ENCODE results near the gene DST.

Gene DST

GRCh38 chr6:56529594-56530191, 113.0 kb downstream of the DST start:
- H3K27ac Mint-ChIP-seq: no peak overlapping the region
- no peak overlapping the region for H3K4me3 Mint-ChIP-seq
- no peaks in the 10 kb centered on the region for H3K9me3 Mint-ChIP-seq
- no peaks in the 10 kb centered on the region for H3K4me1 Mint-ChIP-seq (ENCODE audit: low read depth)
- H3K36me3 Mint-ChIP-seq (ENCODE audit: low read depth): no peaks in the 10 kb centered on the region
- peaks cover 3% of the 10 kb centered on the region for H3K27me3 Mint-ChIP-seq

GRCh38 chr6:56528412-56528841, 114.3 kb downstream of the DST start:
- H3K36me3 Mint-ChIP-seq (ENCODE audit: low read depth): no peaks in the 10 kb centered on the region
- H3K9me3 Mint-ChIP-seq: no peaks in the 10 kb centered on the region
- no peak overlapping the region for H3K27ac Mint-ChIP-seq
- peaks cover 3% of the 10 kb centered on the region for H3K27me3 Mint-ChIP-seq
- H3K4me3 Mint-ChIP-seq: no peak overlapping the region
- H3K4me1 Mint-ChIP-seq (ENCODE audit: low read depth): no peaks in the 10 kb centered on the region

- no peak overlapping the region for H3K4me3 Mint-ChIP-seq
- H3K4me1 Mint-ChIP-seq (ENCODE audit: low read depth): no peaks in the 10 kb centered on the region
- no peak overlapping the region for H3K27ac Mint-ChIP-seq
- no peaks in the 10 kb centered on the region for H3K36me3 Mint-ChIP-seq (ENCODE audit: low read depth)
- H3K27me3 Mint-ChIP-seq: peaks cover 3% of the 10 kb centered on the region
- H3K9me3 Mint-ChIP-seq: no peaks in the 10 kb centered on the region
Observed at GRCh38 chr6:56527934-56528333, 114.8 kb downstream of the DST start.

- Mint-ChIP-seq H3K4me1 (ENCODE audit: low read depth) (no peaks in the 10 kb centered on the region), H3K36me3 (ENCODE audit: low read depth) (no peaks in the 10 kb centered on the region), H3K27ac (no peak overlapping the region), H3K27me3 (peaks cover 3% of the 10 kb centered on the region), H3K9me3 (no peaks in the 10 kb centered on the region), H3K4me3 (no peak overlapping the region)
Observed at GRCh38 chr6:56526860-56527544, 115.7 kb downstream of the DST start.

- H3K36me3 Mint-ChIP-seq (ENCODE audit: low read depth): no peaks in the 10 kb centered on the region
- peaks cover 3% of the 10 kb centered on the region for H3K27me3 Mint-ChIP-seq
- no peaks in the 10 kb centered on the region for H3K4me1 Mint-ChIP-seq (ENCODE audit: low read depth)
- H3K27ac Mint-ChIP-seq: no peak overlapping the region
- no peak overlapping the region for H3K4me3 Mint-ChIP-seq
- H3K9me3 Mint-ChIP-seq: no peaks in the 10 kb centered on the region
Observed at GRCh38 chr6:56525974-56526789, 116.5 kb downstream of the DST start.

GRCh38 chr6:56524891-56525703, 117.6 kb downstream of the DST start:
- H3K4me1 Mint-ChIP-seq (ENCODE audit: low read depth): no peaks in the 10 kb centered on the region
- H3K36me3 Mint-ChIP-seq (ENCODE audit: low read depth): peaks cover 2% of the 10 kb centered on the region
- no peaks in the 10 kb centered on the region for H3K9me3 Mint-ChIP-seq
- no peak overlapping the region for H3K4me3 Mint-ChIP-seq
- H3K27me3 Mint-ChIP-seq: peaks cover 3% of the 10 kb centered on the region
- H3K27ac Mint-ChIP-seq: no peak overlapping the region

- no peaks in the 10 kb centered on the region for H3K4me1 Mint-ChIP-seq (ENCODE audit: low read depth)
- H3K27ac Mint-ChIP-seq: no peak overlapping the region
- H3K36me3 Mint-ChIP-seq (ENCODE audit: low read depth): peaks cover 6% of the 10 kb centered on the region
- H3K9me3 Mint-ChIP-seq: peaks cover 4% of the 10 kb centered on the region
- H3K4me3 Mint-ChIP-seq: no peak overlapping the region
- peaks cover 6% of the 10 kb centered on the region for H3K27me3 Mint-ChIP-seq
Observed at GRCh38 chr6:56522495-56523270, 120.0 kb downstream of the DST start.

GRCh38 chr6:56521976-56522375, 120.7 kb downstream of the DST start:
- H3K27me3 Mint-ChIP-seq: peaks cover 6% of the 10 kb centered on the region
- H3K27ac Mint-ChIP-seq: no peak overlapping the region
- H3K9me3 Mint-ChIP-seq: peaks cover 4% of the 10 kb centered on the region
- no peaks in the 10 kb centered on the region for H3K4me1 Mint-ChIP-seq (ENCODE audit: low read depth)
- H3K4me3 Mint-ChIP-seq: no peak overlapping the region
- H3K36me3 Mint-ChIP-seq (ENCODE audit: low read depth): peaks cover 6% of the 10 kb centered on the region

- Mint-ChIP-seq H3K9me3 (peaks cover 4% of the 10 kb centered on the region), H3K4me3 (no peak overlapping the region), H3K4me1 (ENCODE audit: low read depth) (no peaks in the 10 kb centered on the region), H3K27ac (no peak overlapping the region), H3K36me3 (ENCODE audit: low read depth) (peaks cover 6% of the 10 kb centered on the region), H3K27me3 (peaks cover 6% of the 10 kb centered on the region)
Observed at GRCh38 chr6:56521454-56521853, 121.2 kb downstream of the DST start.

- no peak overlapping the region for H3K4me3 Mint-ChIP-seq
- no peak overlapping the region for H3K27ac Mint-ChIP-seq
- H3K27me3 Mint-ChIP-seq: peaks cover 3% of the 10 kb centered on the region
- H3K9me3 Mint-ChIP-seq: peaks cover 4% of the 10 kb centered on the region
- H3K36me3 Mint-ChIP-seq (ENCODE audit: low read depth): peaks cover 6% of the 10 kb centered on the region
- H3K4me1 Mint-ChIP-seq (ENCODE audit: low read depth): no peaks in the 10 kb centered on the region
Observed at GRCh38 chr6:56520218-56520617, 122.5 kb downstream of the DST start.

GRCh38 chr6:56518995-56519767, 123.5 kb downstream of the DST start:
- no peak overlapping the region for H3K4me3 Mint-ChIP-seq
- H3K4me1 Mint-ChIP-seq (ENCODE audit: low read depth): no peaks in the 10 kb centered on the region
- H3K27me3 Mint-ChIP-seq: peaks cover 3% of the 10 kb centered on the region
- peaks cover 4% of the 10 kb centered on the region for H3K9me3 Mint-ChIP-seq
- H3K36me3 Mint-ChIP-seq (ENCODE audit: low read depth): peaks cover 6% of the 10 kb centered on the region
- H3K27ac Mint-ChIP-seq: no peak overlapping the region

GRCh38 chr6:56517155-56517745, 125.4 kb downstream of the DST start:
- H3K27ac Mint-ChIP-seq: no peak overlapping the region
- peaks cover 6% of the 10 kb centered on the region for H3K36me3 Mint-ChIP-seq (ENCODE audit: low read depth)
- H3K9me3 Mint-ChIP-seq: peaks cover 4% of the 10 kb centered on the region
- no peaks in the 10 kb centered on the region for H3K4me1 Mint-ChIP-seq (ENCODE audit: low read depth)
- H3K27me3 Mint-ChIP-seq: peaks cover 3% of the 10 kb centered on the region
- H3K4me3 Mint-ChIP-seq: no peak overlapping the region

- Mint-ChIP-seq H3K27ac (no peak overlapping the region), H3K9me3 (peaks cover 4% of the 10 kb centered on the region), H3K36me3 (ENCODE audit: low read depth) (peaks cover 6% of the 10 kb centered on the region), H3K4me3 (no peak overlapping the region), H3K4me1 (ENCODE audit: low read depth) (no peaks in the 10 kb centered on the region), H3K27me3 (peaks cover 3% of the 10 kb centered on the region)
Observed at GRCh38 chr6:56516003-56516402, 126.7 kb downstream of the DST start.

Measured in stimulated activated naive CD8-positive, alpha-beta T cell treated with anti-CD3 and anti-CD28 coated beads, Interleukin-15, Interleukin-2, amounts not matched to agents 100 ng/mL and 50 ng/mL, for 24 hours (primary cell).